Keratinocyte (primary cell): ENCODE results near the gene BLNK. TPM values are rescaled to one million over a fixed set of nuclear protein-coding genes. Genes with fewer than 3 reads are reported as not detected.

Source experiments
- DNase-seq: peaks from one replicate; pipeline ENCODE4 v3.0.0-alpha.2; 2011; ENCODE audit warnings: low read depth, missing footprints, low spot score
- FAIRE-seq: peaks from 2 replicates; lab custom pipeline; 2011; peaks lifted over from hg19 to GRCh38; lab: Jason Lieb, UNC
- H2AFZ ChIP-seq: 2 replicates; pipeline ENCODE4 v1.6.0; 2012; ENCODE audit warnings: low read length, control low read depth, inconsistent platforms; ENCODE audit not compliant: control insufficient read depth
- H3K27ac ChIP-seq: 2 replicates; pipeline ENCODE4 v1.5.1; 2011; ENCODE audit warnings: low read length; ENCODE audit not compliant: control insufficient read depth, insufficient read depth
- H3K27me3 ChIP-seq: 3 replicates; pipeline ENCODE4 v1.6.0; 2011; ENCODE audit warnings: low read length; ENCODE audit not compliant: control insufficient read depth, insufficient read depth; ENCODE audit errors: extremely low read depth
- H3K36me3 ChIP-seq, 2 experiments: 2 replicates in 1 of 2; 3 replicates in 1 of 2; pipeline ENCODE4 v1.5.1; 2011; ENCODE audit warnings: low read length in 2 of 2, mild to moderate bottlenecking in 1 of 2; ENCODE audit not compliant: control insufficient read depth in 2 of 2, insufficient read depth in 2 of 2; ENCODE audit errors: extremely low read depth in 1 of 2
- H3K4me1 ChIP-seq: 3 replicates; pipeline ENCODE4 v1.5.1; 2011; ENCODE audit warnings: low read length; ENCODE audit not compliant: control insufficient read depth, insufficient read depth; ENCODE audit errors: extremely low read depth
- H3K4me2 ChIP-seq: 3 replicates; pipeline ENCODE4 v1.6.0; 2011; ENCODE audit warnings: low read depth, low read length; ENCODE audit not compliant: control insufficient read depth, insufficient read depth; ENCODE audit errors: extremely low read depth
- H3K4me3 ChIP-seq, 3 experiments: fragments of 200-600 bp in 1 of 3; sonication (generic) in 1 of 3; 2 replicates in 2 of 3; 3 replicates in 1 of 3; pipeline ENCODE4 v1.5.1; 2011 to 2016; ENCODE audit warnings: low read length in 3 of 3, mild to moderate bottlenecking in 3 of 3, control low read depth in 2 of 3, inconsistent platforms in 1 of 3, low read depth in 1 of 3, mixed read lengths in 1 of 3, mixed run types in 1 of 3, moderate library complexity in 1 of 3; ENCODE audit not compliant: control insufficient read depth in 2 of 3, insufficient read depth in 2 of 3; ENCODE audit errors: extremely low read depth in 1 of 3
- H3K79me2 ChIP-seq: 2 replicates; pipeline ENCODE4 v1.6.0; 2012; ENCODE audit warnings: low read length; ENCODE audit not compliant: control insufficient read depth, insufficient read depth
- H3K9ac ChIP-seq: 3 replicates; pipeline ENCODE4 v1.6.0; 2011; ENCODE audit warnings: low read length; ENCODE audit not compliant: control insufficient read depth, insufficient read depth; ENCODE audit errors: extremely low read depth
- H3K9me1 ChIP-seq: 3 replicates; pipeline ENCODE4 v1.6.0; 2011; ENCODE audit warnings: low read length; ENCODE audit not compliant: control insufficient read depth, insufficient read depth; ENCODE audit errors: extremely low read depth
- H3K9me3 ChIP-seq: 2 replicates; pipeline ENCODE4 v1.5.1; 2012; ENCODE audit warnings: low read depth, low read length; ENCODE audit not compliant: control insufficient read depth
- H4K20me1 ChIP-seq: 3 replicates; pipeline ENCODE4 v1.6.0; 2011; ENCODE audit warnings: low read length; ENCODE audit not compliant: control insufficient read depth, insufficient read depth; ENCODE audit errors: extremely low read depth
- EZH2 ChIP-seq: IDR thresholded peaks from one replicate; pipeline ENCODE4 v1.6.1; 2012; ENCODE audit warnings: inconsistent platforms, mild to moderate bottlenecking, low read length, moderate library complexity
- dilution Hi-C: fragments of 300-500 bp; cut with MboI; formaldehyde crosslinking; loops from one replicate; pipeline ENCODE4 v1.7.0; 2020; ENCODE audit warnings: low sequenced_read_pairs; ENCODE audit not compliant: extremely low pct_ligation_motif_present
- polyA plus RNA-seq, 5 experiments: library from polyadenylated mRNA; depleted of rRNA in 3 of 5; stranded (reverse) in 3 of 5; stranded (forward) in 1 of 5; unstranded in 1 of 5; fragments of >200 nt; gene quantifications; 1 replicate in 1 of 5; 2 replicates in 3 of 5; 3 replicates in 1 of 5; pipeline versions ENCODE4 v1.2.1 to v1.2.3, GENCODE V29; 2011 to 2012; ENCODE audit warnings: missing spikeins in 2 of 5, low read depth in 1 of 5, low replicate concordance in 1 of 5
- TF ChIP-seq, protein P1 (sequence below), 3 experiments: IDR thresholded peaks in 1 of 3; conservative IDR thresholded peaks in 1 of 3; optimal IDR thresholded peaks in 1 of 3; 2 replicates in 2 of 3; 3 replicates in 1 of 3; pipeline versions ENCODE3 to v1.5.1; 2011; ENCODE audit warnings: low read length in 3 of 3, mild to moderate bottlenecking in 3 of 3, moderate library complexity in 2 of 3, control low read depth in 1 of 3, inconsistent platforms in 1 of 3; ENCODE audit not compliant: insufficient read depth in 2 of 3; ENCODE audit errors: extremely low read depth in 1 of 3

The BLNK gene
- polyA plus RNA-seq, 1 donor (not counting 4 experiments of a cell fraction or from before 2014, with no cell fraction given), result 2.2 TPM

DNA sequence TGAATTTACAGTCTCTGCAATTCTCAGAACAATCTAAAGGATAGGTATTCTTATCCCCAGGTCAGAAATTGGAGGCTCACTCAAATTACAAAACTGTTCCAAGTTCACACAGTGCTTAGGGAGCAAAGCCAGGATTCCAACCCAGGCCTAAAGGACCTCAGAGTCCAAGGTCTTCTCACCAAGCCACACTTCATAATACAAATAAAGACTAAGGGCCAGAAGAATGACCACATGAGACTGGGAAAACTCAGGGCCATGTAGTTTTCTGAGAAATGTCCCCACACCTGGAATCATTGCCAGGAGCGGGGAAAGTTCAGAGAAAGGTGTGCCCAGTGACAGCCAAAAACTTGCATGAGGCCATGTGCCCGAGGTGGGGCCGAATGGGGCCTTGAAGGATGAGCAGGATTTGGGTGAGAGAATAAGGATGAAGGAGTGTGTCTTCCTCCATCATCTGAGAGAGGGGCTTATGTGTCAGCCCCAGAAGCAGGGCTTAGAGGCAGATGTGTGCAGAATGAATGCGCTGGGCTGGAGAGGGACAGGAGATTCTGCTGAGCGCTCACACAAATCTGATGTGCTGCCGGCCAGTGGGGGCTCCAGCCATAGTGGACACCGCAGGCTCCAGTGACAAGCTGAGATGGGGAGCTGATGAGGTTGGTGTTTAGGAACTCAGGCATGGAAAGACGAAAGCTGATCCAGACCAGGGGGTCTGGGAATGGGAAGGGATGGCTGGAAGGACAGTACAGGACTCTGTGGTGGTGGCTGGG, 35.9 kb downstream of the BLNK start:
- Histone ChIP-seq H3K36me3 (no peaks in the 10 kb centered on the region), H3K4me1 (no peaks in the 10 kb centered on the region), H3K27ac (no peak overlapping the region), H3K4me2 (no peak overlapping the region), H3K4me3 (no peak overlapping the region), H3K9me3 (no peaks in the 10 kb centered on the region), H4K20me1 (no peaks in the 10 kb centered on the region), H3K9me1 (no peaks in the 10 kb centered on the region), H3K79me2 (no peaks in the 10 kb centered on the region), H2AFZ (no peak overlapping the region), H3K9ac (no peak overlapping the region), H3K27me3 (no peaks in the 10 kb centered on the region)
- no peak for DNase-seq
- dilution Hi-C loops, result no loop called here
- no peak for FAIRE-seq
- TF ChIP-seq, protein P1, sequence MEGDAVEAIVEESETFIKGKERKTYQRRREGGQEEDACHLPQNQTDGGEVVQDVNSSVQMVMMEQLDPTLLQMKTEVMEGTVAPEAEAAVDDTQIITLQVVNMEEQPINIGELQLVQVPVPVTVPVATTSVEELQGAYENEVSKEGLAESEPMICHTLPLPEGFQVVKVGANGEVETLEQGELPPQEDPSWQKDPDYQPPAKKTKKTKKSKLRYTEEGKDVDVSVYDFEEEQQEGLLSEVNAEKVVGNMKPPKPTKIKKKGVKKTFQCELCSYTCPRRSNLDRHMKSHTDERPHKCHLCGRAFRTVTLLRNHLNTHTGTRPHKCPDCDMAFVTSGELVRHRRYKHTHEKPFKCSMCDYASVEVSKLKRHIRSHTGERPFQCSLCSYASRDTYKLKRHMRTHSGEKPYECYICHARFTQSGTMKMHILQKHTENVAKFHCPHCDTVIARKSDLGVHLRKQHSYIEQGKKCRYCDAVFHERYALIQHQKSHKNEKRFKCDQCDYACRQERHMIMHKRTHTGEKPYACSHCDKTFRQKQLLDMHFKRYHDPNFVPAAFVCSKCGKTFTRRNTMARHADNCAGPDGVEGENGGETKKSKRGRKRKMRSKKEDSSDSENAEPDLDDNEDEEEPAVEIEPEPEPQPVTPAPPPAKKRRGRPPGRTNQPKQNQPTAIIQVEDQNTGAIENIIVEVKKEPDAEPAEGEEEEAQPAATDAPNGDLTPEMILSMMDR (optimal IDR thresholded peaks at IDR 0.05 in 1 of 3, IDR thresholded peaks at IDR 0.05 in 1 of 3, conservative IDR thresholded peaks at IDR 0.05 in 1 of 3; ENCODE audit: extremely low read depth in 1 of 3, insufficient read depth in 2 of 3, low read length in 3 of 3), result no peak
- TF ChIP-seq EZH2, result no peak

DNA sequence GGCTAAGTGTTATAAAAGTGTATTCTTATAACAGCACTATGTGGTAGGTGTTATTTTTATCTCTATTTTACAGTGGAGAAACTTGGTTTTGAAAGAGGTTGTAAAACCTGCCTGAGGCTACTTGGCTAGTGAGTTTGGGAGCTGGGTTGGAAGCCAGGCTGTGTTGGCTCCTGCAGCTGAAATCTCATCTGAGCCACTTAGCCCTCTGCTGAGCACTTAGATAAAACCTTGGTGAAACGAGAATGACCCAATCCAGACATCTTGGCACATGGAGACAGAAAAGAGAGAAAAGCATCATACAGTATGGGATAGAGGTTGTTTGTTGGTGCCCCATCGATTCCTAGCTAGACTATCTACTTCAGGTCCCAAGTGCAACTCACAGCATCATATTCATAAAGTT, 37.4 kb downstream of the BLNK start:
- no peaks in the 10 kb centered on the region for H3K27me3 ChIP-seq
- H3K9me1 ChIP-seq, result no peaks in the 10 kb centered on the region
- H3K9ac ChIP-seq, result no peak overlapping the region
- H3K4me2 ChIP-seq, result no peak overlapping the region
- no peak for FAIRE-seq
- H3K4me3 ChIP-seq, result no peak overlapping the region
- no peaks in the 10 kb centered on the region for H3K36me3 ChIP-seq
- no peaks in the 10 kb centered on the region for H3K9me3 ChIP-seq
- TF ChIP-seq, protein P1 (optimal IDR thresholded peaks at IDR 0.05 in 1 of 3, IDR thresholded peaks at IDR 0.05 in 1 of 3, conservative IDR thresholded peaks at IDR 0.05 in 1 of 3; ENCODE audit: extremely low read depth in 1 of 3, insufficient read depth in 2 of 3, low read length in 3 of 3), result no peak
- TF ChIP-seq EZH2, result no peak
- no peak for DNase-seq
- dilution Hi-C loops, result no loop called here
- no peak overlapping the region for H2AFZ ChIP-seq
- no peaks in the 10 kb centered on the region for H3K4me1 ChIP-seq
- no peaks in the 10 kb centered on the region for H4K20me1 ChIP-seq
- H3K27ac ChIP-seq, result no peak overlapping the region
- H3K79me2 ChIP-seq, result no peaks in the 10 kb centered on the region
